Right lobe of liver (tissue), 4 donors: ENCODE results near the gene NEUROG3.

Experiments used
- CTCF ChIP-seq, 4 donors: fragments of 200-600 bp in 3 of 4; fragments of 450-650 bp in 1 of 4; IDR thresholded peaks; one replicate each; pipeline versions ENCODE4 v1.5.1 to v1.8.0; 2016 to 2022; ENCODE audit warnings: antibody characterized with exemption in 4 of 4, mild to moderate bottlenecking in 2 of 4
- POLR2A ChIP-seq: fragments of 450-650 bp; IDR thresholded peaks from one replicate; pipeline ENCODE4 v1.6.1; 2017; ENCODE audit warnings: antibody characterized with exemption, mild to moderate bottlenecking
- donor health status: DM: no; HTN: no; CAD: no.
- donor health status: DM: no; HTN: no; CAD: no.
- donor health status: DM: no; HTN: yes; CAD: no.

GRCh38 chr10:69600761-69601330 lies 27.6 kb upstream of the NEUROG3 start:
- no peak for TF ChIP-seq CTCF (IDR thresholded peaks at IDR 0.05)
- TF ChIP-seq POLR2A: no peak
